ENCODE results near the gene FKBP9.

DNA sequence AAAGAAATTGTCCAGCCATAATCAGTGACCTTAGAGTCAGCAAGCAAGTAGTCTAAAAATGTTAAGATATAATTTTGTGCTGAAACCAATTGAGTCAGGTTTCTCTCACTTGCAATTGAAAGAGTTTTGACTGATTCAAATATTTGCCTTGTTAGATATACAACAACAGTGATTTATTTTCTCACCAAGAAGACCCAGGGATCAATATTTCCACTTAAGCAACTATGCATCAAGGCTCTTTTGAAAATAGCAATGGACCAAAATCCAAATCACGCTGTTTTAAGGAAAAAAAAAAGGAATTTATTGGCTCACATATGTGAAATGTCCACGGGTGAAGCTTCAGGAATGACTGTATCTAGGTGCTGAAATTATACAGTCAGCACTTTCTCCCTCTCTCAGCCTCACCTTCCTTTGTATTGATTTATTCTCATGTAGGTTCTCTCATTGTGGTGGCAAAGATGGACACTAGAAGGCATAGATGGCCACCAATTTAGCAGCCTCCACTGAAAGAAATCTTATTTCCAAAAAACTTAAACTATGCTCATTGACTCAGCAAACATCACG is 9.7 kb upstream of the FKBP9 start:
- TF ChIP-seq YY1 (IDR thresholded peaks at IDR 0.05; ENCODE audit: low read depth, low read length) (no peak), POLR2AphosphoS5 (IDR thresholded peaks at IDR 0.05; ENCODE audit: low read depth, low read length) (no peak), MAFK (IDR thresholded peaks at IDR 0.05; ENCODE audit: low read depth, low read length) (no peak), JUN (IDR thresholded peaks at IDR 0.05; ENCODE audit: low read depth, low read length) (no peak), EP300 (IDR thresholded peaks at IDR 0.05; ENCODE audit: borderline replicate concordance in 1 of 2, low read depth in 2 of 2, low read length in 2 of 2) (no peak), EZH2 (IDR thresholded peaks at IDR 0.05; ENCODE audit: low read depth, low read length, severe bottlenecking) (no peak), POLR2A (IDR thresholded peaks at IDR 0.05; ENCODE audit: control extremely low read depth in 1 of 2, low read depth in 2 of 2, low read length in 2 of 2) (no peak), SIN3A (conservative IDR thresholded peaks at IDR 0.05 in 1 of 2, IDR thresholded peaks at IDR 0.05 in 1 of 2; ENCODE audit: low read depth in 1 of 2, low read length in 2 of 2) (no peak)
- TF ChIP-seq, protein P1, sequence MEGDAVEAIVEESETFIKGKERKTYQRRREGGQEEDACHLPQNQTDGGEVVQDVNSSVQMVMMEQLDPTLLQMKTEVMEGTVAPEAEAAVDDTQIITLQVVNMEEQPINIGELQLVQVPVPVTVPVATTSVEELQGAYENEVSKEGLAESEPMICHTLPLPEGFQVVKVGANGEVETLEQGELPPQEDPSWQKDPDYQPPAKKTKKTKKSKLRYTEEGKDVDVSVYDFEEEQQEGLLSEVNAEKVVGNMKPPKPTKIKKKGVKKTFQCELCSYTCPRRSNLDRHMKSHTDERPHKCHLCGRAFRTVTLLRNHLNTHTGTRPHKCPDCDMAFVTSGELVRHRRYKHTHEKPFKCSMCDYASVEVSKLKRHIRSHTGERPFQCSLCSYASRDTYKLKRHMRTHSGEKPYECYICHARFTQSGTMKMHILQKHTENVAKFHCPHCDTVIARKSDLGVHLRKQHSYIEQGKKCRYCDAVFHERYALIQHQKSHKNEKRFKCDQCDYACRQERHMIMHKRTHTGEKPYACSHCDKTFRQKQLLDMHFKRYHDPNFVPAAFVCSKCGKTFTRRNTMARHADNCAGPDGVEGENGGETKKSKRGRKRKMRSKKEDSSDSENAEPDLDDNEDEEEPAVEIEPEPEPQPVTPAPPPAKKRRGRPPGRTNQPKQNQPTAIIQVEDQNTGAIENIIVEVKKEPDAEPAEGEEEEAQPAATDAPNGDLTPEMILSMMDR (IDR thresholded peaks at IDR 0.05; ENCODE audit: control extremely low read depth in 1 of 3, insufficient read depth in 1 of 3, low read depth in 1 of 3, low read length in 3 of 3) = no peak
- TF ChIP-seq, protein P2, sequence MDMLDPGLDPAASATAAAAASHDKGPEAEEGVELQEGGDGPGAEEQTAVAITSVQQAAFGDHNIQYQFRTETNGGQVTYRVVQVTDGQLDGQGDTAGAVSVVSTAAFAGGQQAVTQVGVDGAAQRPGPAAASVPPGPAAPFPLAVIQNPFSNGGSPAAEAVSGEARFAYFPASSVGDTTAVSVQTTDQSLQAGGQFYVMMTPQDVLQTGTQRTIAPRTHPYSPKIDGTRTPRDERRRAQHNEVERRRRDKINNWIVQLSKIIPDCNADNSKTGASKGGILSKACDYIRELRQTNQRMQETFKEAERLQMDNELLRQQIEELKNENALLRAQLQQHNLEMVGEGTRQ (IDR thresholded peaks at IDR 0.05; ENCODE audit: low read length) = no peak

Measured in H1 (cell line).